Progenitor cell of endocrine pancreas (in vitro differentiated cells): ENCODE data around the gene ERN1. TPM values are rescaled to one million over a fixed set of nuclear protein-coding genes. Genes with fewer than 3 reads are reported as not detected.

Experiments
- DNase-seq: peaks from one replicate; pipeline ENCODE4 v3.0.0; 2021; ENCODE audit warnings: low spot score; ENCODE audit not compliant: unreplicated experiment
- H3K27ac Mint-ChIP-seq: 2 replicates; pipeline ENCODE4 v1.8.0; 2021; ENCODE audit warnings: mild to moderate bottlenecking, moderate library complexity, mixed read lengths
- H3K27me3 Mint-ChIP-seq: 2 replicates; pipeline ENCODE4 v1.8.0; 2021; ENCODE audit warnings: mixed read lengths
- H3K36me3 Mint-ChIP-seq: 2 replicates; pipeline ENCODE4 v1.8.0; 2022; ENCODE audit warnings: mixed read lengths; ENCODE audit not compliant: insufficient read depth
- H3K4me1 Mint-ChIP-seq: 2 replicates; pipeline ENCODE4 v1.8.0; 2021; ENCODE audit warnings: low read depth, mixed read lengths
- H3K4me3 Mint-ChIP-seq: 2 replicates; pipeline ENCODE4 v1.8.0; 2021; ENCODE audit warnings: low read depth, mild to moderate bottlenecking, moderate library complexity, mixed read lengths
- H3K9me3 Mint-ChIP-seq: 2 replicates; pipeline ENCODE4 v1.8.0; 2021; ENCODE audit warnings: low read depth, mixed read lengths
- CTCF ChIP-seq: fragments of 200-600 bp; sonication (generic); IDR thresholded peaks from one replicate; pipeline ENCODE4 v1.5.0; 2021; ENCODE audit warnings: antibody characterized with exemption, mild to moderate bottlenecking; ENCODE audit not compliant: unreplicated experiment
- total RNA-seq: library from RNA; stranded (reverse); gene quantifications from 2 replicates; pipeline ENCODE4 v1.2.1, GENCODE V29; 2021

ERN1 gene
- total RNA-seq, 1 donor from 2014 or later, result 43.1 TPM

DNA sequence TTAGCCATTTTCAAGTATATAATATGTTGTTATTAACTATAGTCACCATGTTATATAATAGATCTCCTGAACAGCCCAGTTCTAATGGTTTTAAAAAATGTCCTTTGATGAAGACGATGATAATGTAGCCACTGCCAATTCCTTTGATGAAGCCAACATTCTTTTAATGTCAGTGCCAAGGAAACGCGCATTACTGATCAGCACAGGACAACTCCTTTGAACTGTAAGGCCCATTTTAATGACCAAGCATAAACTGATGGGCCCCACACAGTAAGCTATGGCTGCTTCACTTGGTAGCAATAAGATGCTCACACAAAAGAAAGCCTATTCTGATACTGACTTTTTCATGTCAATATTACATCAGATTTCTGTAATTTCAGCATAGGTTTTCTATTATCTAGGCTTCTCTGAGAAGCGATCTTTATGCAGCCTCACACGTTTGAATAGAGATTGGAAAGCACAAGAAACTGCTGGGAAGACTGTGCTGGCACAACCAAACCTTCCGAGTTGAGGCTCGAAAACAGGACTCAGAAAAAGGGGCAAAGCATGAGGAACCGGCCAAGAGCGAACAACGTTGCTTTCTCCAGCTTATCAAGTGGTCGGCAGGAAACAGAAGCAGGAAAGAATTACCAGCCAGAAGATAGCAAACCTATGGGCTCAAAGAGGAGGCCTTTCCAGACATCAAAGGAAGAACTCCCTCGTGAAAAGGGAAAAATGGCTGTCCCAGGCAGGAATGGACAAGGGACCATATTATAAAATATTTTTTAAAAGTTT, 19.4 kb downstream of the ERN1 start:
- Mint-ChIP-seq H3K27me3 (no peaks in the 10 kb centered on the region), H3K27ac (peak overlapping the region; percentile 26), H3K4me3 (no peak overlapping the region), H3K4me1 (peaks cover 17% of the 10 kb centered on the region), H3K36me3 (peaks cover 15% of the 10 kb centered on the region), H3K9me3 (peaks cover 4% of the 10 kb centered on the region)
- no peak for DNase-seq
- TF ChIP-seq CTCF, result no peak

- no peak for TF ChIP-seq CTCF
- no peak overlapping the region for H3K27ac Mint-ChIP-seq
- peaks cover 4% of the 10 kb centered on the region for H3K9me3 Mint-ChIP-seq
- no peak overlapping the region for H3K4me3 Mint-ChIP-seq
- H3K36me3 Mint-ChIP-seq, result peaks cover 15% of the 10 kb centered on the region
- no peaks in the 10 kb centered on the region for H3K27me3 Mint-ChIP-seq
- peaks cover 17% of the 10 kb centered on the region for H3K4me1 Mint-ChIP-seq
- DNase-seq, result no peak
Measured at GRCh38 chr17:64109400-64109799, 20.5 kb downstream of the ERN1 start.

GRCh38 chr17:64107500-64108236, 22.3 kb downstream of the ERN1 start:
- Mint-ChIP-seq H3K27me3 (no peaks in the 10 kb centered on the region), H3K27ac (peak overlapping the region; percentile 49), H3K36me3 (peaks cover 10% of the 10 kb centered on the region), H3K9me3 (no peaks in the 10 kb centered on the region), H3K4me1 (peaks cover 17% of the 10 kb centered on the region), H3K4me3 (no peak overlapping the region)
- no peak for TF ChIP-seq CTCF
- DNase-seq, result no peak

- no peak overlapping the region for H3K4me3 Mint-ChIP-seq
- H3K9me3 Mint-ChIP-seq, result no peaks in the 10 kb centered on the region
- H3K36me3 Mint-ChIP-seq, result peaks cover 9% of the 10 kb centered on the region
- H3K27ac Mint-ChIP-seq, result peak overlapping the region; percentile 77
- H3K27me3 Mint-ChIP-seq, result no peaks in the 10 kb centered on the region
- peaks cover 17% of the 10 kb centered on the region for H3K4me1 Mint-ChIP-seq
- DNase-seq, result no peak
- no peak for TF ChIP-seq CTCF
Measured at GRCh38 chr17:64106918-64107317, 23.0 kb downstream of the ERN1 start.

DNA sequence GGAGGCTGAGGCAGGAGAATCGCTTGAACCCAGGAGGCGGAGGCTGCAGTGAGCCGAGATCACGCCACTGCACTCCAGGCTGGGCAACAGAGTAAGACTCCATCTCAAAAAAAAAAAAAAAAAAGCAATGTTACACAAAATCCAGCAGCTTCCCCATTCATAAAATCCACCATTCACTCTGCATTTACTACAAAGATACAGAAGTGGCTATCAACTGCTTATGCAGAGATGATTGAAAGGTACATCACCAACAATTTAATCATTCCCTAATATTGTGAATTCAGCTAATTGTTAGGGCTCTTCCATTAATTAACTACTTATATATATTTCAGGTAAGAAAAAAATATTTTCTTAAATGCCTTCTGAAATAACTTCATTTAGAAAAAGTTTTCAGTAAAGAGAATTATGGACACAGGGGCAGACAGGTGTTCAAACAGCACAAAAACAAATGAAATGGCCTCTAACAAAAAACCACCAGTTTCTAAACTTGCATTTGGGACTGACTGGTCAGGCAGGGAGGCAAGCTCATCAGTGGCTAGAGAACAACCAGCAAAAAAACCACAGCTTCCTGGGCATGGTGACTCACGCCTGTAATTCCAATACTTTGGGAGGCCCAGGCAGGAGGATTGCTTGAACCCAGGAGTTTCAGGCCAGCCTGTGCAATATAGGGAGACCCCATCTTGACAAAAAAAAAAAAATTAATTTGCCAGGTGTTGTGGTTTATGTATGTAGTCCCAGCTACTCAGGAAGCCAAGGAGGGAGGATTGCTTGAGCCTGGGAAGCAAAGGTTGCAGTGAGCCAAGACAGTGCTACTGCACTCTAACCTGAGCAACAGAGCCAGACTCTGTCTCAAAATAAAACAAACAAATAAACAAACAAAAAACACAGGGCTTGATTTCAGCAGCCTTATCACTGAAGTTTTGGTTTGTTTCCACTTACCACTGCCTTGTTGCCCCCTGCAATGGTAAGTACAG, 26.3 kb downstream of the ERN1 start:
- H3K9me3 Mint-ChIP-seq, result no peaks in the 10 kb centered on the region
- DNase-seq, result no peak

More for the DNA sequence above, 26.3 kb downstream of the ERN1 start:
- Mint-ChIP-seq H3K36me3 (peaks cover 4% of the 10 kb centered on the region), H3K4me3 (no peak overlapping the region), H3K4me1 (peaks cover 18% of the 10 kb centered on the region), H3K27me3 (no peaks in the 10 kb centered on the region), H3K27ac (no peak overlapping the region)
- no peak for TF ChIP-seq CTCF
